HG03469 (cell line): ENCODE measurements around the gene RBAK.
A peak's percentile ranks its signal among the peaks of the same experiment; 100 is the strongest.
"Not testable (repeated sequence)": the region's sequence is repeated elsewhere in the genome, so short reads cannot be mapped to it uniquely, and the experiment has no call there.

Experiments
- ATAC-seq: cut with Tn5 transposase; IDR thresholded peaks from one replicate; pipeline ENCODE4 v1.9.1; 2021; ENCODE audit warnings: mild to moderate bottlenecking, moderate library complexity, moderate number of reproducible peaks; ENCODE audit not compliant: unreplicated experiment

RBAK gene

DNA sequence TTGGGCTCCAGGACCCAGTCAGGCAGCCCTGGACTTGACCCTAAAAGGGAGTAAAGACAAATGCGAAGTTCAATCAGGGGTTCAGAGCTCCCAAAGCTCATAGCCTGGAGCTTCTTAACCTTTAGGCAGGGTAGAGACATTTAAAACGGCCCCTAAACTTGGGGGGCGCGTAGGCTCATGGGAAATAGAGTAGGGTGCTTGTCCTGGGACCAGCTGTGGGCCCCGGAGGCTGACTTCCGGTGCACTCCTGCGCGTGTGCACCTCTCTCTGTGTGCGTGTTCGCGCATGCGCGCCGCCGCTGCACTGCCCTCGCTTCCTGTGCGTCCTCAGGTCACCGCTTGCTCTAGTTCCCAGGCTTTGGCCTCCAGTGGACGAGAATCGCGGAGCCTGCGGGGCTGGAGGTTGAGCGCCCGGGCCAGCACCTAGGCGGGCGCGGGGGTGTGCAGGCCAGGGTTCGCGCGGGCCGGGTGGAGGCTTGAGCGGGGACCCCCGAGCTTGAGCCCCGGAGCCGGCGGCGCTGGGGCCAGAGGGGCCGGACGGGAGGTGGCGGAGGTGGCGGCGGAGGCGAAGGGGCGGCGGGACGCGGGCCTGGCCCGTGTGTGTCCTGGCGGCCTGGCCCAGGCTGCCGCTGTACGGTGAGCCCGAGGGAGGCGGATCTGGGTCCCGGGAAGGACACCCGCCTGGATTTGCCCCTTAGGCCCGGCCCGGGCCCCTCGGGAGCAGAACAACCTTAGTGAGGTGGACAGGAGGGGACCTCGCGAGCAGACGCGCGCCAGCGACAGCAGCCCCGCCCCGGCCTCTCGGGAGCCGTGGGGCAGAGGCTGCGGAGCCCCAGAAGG lies at the start of gene RBAK:
Gene RBAK (plus strand): TSS at position 303 of the 839 bp plus-strand sequence. CDS start 2,217 bp downstream, outside the sequence.
- peak; percentile 99 for ATAC-seq

GRCh38 chr7:4996696-4997222 lies 48.9 kb upstream of the RBAK start:
- ATAC-seq, result no peak

GRCh38 chr7:4998244-4998643 lies 47.4 kb upstream of the RBAK start:
- no peak for ATAC-seq

GRCh38 chr7:4998910-4999309 lies 46.8 kb upstream of the RBAK start:
- ATAC-seq, result no peak

- ATAC-seq, result no peak
Measured at GRCh38 chr7:4999369-4999950, 46.2 kb upstream of the RBAK start.

GRCh38 chr7:5001003-5001402 lies 44.7 kb upstream of the RBAK start:
- ATAC-seq, result no peak

GRCh38 chr7:5001911-5002310 lies 43.7 kb upstream of the RBAK start:
- ATAC-seq, result no peak

DNA sequence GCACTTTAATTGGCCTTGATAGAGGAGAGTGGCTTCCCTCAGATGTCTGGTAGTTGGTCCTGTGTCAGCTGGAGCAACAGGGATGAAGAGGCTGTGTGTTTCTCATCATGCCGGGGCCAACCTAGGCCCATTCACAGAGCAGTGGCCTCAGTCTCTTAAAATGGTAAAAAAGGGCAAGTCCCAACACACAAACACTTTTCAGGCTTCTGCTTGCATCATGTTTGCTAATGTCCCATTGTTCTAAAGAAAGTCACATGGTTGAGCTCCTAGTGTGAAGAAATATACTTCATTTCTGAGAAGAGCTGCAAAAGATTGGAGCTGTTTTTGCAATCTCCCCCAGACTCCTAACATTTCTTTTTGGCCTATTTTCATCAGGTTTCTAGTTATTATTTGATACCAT lies 40.6 kb upstream of the RBAK start:
- ATAC-seq, result no peak

DNA sequence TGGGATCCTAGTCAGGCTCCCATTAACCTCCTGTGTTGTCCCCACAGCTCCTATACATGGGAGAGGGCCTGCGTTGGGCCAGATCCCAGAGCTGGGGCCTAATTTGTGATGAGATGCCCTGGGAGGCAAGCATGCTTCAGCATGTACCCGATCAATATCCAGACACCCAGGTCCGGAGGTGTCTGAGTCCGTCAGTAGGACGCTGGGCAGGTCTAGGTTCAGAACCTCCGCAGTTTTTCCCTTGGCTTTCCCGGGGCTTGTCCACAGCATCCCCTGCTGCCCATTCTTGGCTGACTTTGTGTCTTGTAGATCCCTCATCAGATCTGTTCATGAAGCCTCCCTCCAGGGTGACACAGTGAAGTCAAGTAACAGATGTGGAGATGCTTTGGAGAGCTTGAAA lies 32.7 kb upstream of the RBAK start:
- ATAC-seq, result no peak

DNA sequence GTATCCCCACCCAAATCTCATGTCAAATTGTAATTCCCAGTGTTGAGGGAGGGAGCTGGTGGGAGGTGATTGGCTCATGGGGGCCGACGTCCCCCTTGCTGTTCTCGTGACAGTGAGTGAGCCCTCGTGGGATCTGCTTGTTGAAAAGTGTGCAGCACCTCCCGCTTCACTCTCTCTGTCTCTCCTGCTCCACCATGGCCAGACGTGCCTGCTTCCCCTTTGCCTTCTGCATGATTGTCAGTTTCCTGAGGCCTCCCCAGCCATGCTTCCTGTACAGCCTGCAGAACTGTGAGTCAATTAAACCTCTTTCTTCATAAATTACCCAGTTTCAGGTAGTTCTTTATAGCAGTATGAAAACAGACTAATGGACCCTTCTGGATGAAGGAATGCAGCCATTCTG lies 29.7 kb upstream of the RBAK start:
- not testable (repeated sequence) for ATAC-seq

- not testable (repeated sequence) for ATAC-seq
Measured at GRCh38 chr7:5017626-5018025, 28.0 kb upstream of the RBAK start.

GRCh38 chr7:5020098-5020497 lies 25.6 kb upstream of the RBAK start:
- no peak for ATAC-seq

DNA sequence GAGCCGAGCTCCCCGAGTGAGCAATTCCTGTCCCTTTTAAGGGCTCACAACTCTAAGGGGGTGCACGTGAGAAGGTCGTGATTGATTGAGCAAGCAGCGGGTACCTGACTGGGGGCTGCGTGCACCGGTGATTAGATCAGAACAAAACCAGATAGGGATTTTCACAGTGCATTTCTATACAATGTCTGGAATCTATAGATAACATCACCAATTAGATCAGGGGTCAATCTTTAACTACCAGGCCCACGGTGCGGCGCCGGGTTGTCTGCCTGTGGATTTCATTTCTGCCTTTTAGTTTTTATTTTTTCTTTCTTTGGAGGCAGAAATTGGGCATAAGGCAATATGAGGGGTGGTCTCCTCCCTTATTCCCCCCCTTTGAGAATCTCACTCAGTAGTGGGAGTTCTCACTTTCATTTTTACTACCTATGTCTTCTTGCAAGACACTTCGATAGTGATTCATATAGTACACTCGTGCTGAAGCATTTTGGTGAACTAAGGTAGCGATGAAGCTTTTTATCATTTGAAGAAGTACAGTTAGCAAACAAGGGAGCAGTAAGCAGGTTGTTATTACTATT lies 24.6 kb upstream of the RBAK start:
- ATAC-seq, result not testable (repeated sequence)

DNA sequence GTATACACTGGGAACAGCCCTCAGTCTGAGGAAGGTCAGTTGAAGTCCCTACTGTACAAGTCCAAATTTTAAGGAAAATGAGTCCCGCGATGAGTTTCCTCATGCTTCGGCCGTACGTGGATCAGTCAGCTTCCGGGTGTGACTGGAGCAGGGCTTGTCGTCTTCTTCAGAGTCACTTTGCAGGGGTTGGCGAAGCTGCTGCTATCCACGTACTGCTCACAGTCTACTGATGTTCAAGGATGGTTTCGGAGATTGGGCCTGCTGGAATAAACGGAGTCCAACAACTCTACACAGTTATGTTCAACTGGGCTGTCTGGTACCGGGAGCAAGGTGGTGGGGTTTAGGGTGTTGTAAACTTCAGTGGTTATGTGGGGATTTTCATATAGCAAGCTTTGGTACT lies 22.0 kb upstream of the RBAK start:
- not testable (repeated sequence) for ATAC-seq

GRCh38 chr7:5027796-5028410 lies 17.8 kb upstream of the RBAK start:
- ATAC-seq, result not testable (repeated sequence)

DNA sequence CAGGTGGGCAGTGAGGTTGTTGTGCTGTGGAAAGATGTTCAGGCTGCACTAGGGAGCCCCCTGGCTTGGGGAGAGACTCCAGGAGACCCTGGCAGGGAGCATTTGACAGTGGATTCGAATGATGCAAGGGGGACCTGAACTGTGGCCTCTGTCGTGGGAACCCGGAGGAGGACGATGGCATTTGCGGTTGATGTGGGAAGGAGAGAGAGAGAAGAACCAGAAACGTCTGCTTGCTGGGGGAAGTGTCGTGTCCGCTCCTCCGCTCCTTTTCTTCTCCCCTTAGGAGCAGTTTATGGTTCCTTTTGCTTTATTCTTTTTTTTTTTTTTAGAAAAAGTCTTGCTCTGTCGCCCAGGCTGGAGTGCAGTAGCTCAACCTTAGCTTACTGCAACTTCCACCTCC lies 12.5 kb upstream of the RBAK start:
- ATAC-seq, result not testable (repeated sequence)

DNA sequence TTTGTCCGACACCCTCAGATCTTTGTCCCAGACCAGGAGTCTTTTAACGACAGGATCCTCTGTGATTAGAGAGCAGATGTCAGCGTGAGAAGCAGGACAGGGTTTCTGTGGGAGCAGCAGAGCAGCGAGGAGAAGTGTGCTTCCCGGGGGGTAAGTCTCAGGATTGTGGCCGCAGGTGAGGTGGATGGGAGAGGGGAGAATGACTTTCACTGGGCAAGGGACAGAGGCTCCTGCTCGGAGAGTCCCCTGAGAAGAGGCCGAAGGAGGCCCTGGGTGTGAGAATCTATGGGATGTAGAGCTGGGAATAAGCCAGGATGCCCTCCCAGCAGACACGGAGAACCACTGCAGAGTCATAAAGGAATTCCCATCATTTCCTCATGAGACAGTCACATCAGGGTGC lies 10.4 kb upstream of the RBAK start:
- no peak for ATAC-seq

DNA sequence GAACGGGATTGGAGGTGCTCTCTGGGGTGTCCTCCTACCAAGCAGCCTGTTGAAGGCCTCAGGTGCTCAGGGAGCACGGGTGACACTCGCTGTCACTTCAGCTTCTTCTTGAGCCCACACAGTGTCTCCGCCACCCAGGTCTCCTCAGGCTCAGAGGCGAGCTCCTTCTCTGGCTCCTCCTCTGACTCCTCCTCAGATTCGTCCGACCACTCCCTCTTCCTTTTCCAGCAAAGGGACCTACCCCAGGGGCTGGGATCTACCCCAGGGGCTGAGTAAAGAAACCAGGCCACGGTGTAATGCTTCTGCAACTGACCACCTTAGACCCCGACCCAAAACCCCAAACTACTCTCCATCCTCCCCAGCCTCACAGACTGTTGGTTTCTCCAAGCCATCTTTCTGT lies 9.2 kb upstream of the RBAK start:
- no peak for ATAC-seq

DNA sequence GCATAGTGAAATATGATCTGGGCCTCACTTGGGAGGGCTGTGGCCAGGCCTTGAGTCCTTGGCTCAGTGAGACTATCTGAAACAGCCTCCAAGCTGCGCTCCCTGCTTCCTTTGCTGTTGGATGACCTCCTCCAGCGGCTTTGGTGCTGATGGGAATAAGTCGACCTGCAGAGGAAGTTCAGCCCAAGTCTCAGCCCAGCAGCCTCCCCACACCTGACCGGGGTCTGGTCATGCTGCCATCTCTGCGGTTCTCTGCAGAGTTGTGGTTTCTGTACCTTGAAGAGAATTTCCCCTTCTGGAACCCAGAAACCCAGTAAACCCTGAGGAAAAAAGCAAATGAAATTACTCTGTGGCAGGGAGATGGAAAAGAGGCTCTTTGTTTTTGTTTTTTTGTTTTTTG lies 4.6 kb upstream of the RBAK start:
- ATAC-seq, result no peak

- ATAC-seq, result no peak
Measured at GRCh38 chr7:5043661-5044060, 2.0 kb upstream of the RBAK start.

GRCh38 chr7:5046397-5046732 lies 705 bp downstream of the RBAK start:
- ATAC-seq, result not testable (repeated sequence)
